Fibroblast of upper back skin (primary cell): ENCODE data around the gene ASB2.

Experiments
- DNase-seq: peaks from one replicate; pipeline ENCODE4 v3.0.0-alpha.2; 2013

The ASB2 gene, protein sequence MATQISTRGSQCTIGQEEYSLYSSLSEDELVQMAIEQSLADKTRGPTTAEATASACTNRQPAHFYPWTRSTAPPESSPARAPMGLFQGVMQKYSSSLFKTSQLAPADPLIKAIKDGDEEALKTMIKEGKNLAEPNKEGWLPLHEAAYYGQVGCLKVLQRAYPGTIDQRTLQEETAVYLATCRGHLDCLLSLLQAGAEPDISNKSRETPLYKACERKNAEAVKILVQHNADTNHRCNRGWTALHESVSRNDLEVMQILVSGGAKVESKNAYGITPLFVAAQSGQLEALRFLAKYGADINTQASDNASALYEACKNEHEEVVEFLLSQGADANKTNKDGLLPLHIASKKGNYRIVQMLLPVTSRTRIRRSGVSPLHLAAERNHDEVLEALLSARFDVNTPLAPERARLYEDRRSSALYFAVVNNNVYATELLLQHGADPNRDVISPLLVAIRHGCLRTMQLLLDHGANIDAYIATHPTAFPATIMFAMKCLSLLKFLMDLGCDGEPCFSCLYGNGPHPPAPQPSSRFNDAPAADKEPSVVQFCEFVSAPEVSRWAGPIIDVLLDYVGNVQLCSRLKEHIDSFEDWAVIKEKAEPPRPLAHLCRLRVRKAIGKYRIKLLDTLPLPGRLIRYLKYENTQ

DNA sequence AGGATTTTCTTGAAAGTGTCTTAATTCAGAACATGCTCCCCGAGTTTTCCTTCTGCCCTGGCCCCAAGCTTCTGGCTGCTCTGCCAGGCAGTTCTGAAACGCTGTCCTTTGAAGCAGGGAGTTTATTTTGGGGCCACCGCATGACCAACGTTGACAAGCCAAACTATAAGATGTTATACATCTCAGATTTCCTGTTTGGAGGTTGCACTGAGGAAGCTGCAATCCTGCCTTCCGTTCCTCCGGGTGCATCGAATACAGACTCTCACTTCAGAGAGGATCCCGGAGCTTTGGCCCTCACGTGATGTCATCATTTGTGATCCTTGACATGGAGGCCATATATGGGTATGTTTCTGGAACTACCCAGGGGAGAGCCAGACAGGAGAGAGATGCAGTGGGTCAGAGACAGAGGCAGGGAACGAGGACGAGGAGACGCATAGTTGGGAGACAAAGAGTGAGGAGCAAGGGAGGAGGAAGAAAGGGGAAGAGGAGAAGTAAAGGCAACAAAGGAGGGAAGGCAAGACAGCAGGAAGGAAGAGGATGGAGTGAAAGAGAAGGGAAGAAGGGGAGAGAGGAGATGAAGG, at the start of gene ASB2:
Gene ASB2, minus strand, starts transcription at position 94 of the 581 bp plus-strand sequence. CDS start 12,031 bp downstream, outside the sequence.
- no peak for DNase-seq

DNA sequence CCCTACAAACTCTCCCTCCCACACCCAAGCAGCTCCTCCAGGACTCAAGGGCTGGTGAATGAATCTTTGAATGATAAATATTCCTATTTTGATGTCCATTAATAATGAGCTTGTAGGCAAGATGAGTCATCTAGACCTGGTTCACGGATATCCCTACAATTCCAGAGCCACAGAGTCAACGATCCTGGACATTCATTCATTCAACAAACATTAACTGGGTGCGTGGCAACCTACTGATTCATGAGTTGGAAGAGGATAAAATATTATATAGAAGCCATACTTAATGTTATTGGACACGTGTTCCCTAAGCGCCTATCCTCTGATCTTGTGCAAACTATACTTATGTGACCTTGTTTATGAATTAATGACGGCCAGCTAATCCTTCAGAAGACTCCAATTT, 49.4 kb upstream of the ASB2 start:
- DNase-seq, result no peak

DNA sequence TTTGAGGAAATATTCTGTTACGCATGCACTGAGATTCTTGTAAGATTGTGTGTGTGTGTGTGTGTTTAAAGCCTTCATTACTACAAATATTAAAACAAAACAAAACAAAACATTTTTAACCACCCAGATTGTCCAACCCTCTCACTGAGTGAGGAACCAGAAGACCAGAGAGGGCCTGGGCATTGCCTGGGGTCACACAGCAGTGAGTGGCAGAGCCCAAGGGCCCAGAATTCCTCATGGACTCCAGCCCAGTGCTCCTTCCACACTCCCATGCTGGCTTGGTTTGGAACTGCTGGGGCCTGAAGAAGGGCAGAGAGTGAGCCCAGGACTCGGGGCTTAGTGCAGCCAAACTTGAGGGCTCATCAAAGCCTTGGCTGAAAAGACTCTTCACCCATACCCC, 48.2 kb upstream of the ASB2 start:
- no peak for DNase-seq

DNA sequence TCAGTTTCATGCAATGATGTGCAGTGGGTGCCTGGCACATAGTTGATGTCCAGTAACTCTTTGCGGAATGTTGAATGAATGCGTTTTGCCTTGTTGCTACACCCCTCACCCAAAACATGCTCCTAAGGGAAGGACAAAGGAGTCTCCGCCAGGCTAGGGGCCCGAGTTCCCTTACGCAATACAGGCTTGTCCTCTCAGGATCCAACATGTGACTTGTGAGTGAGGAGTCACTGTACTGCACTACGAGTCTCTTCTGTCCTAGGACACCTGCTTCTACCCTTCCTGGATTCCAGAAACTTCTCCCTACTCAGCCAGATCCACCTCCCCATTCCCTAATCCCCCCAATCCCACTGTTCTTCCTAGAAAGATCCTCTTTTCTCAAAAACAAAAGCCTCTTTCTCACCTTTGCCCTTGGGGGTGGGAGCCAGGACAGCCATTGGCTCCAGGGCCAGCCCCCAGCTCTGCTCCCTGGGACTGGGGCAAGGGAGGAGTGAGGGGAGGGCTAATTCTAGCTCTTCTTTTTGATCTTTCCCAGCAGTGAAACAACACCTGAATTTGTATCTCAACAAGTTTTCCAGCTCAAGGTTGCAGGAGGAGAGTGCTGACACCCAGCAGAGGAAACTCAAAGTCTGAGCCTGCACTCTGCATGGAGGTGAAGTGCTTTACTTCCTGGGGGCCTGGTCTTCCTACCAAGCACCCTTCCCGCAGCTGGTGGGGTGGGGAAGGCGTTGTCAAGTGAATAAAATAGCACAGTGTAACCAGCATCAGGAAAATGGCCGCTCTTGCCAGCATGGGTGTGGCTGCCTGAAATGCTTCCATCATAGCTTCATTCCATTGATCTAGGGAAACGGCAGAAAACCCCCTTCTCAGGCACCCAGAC, 46.4 kb upstream of the ASB2 start:
- no peak for DNase-seq

DNA sequence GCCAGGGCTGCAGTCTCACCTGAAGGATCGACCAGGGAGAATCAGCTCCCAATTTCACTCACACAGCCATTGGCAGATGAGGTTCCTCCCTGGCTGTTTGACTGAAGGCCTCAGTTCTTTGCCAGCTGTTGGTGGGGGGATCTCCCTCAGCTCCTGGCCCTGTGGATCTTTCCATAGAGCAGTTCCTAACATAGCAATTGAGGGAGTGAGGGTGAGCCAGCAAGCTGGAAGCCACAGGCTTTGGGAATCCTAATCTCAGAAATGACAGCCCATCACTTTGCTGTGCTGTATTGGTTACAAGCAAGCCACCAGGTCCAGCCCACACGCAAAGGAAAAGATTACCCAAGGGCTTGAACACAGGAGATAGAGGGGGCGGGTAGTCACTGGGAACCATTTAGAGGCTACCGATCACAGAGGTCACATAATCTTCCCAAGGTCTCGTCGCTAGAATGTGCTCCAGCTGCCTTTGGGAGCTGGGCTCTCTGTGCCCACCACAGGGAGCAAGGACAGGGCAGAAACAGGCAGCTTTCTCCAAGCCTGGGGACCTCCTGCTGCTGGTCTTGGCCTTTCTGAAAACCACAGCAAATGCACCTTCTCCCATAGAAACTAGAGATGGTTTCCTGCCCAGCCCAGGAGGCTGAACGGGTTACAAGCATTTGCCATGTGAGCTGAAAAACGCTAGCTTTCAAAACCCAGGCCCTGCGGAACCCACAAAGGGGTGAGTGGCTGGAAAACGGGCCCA, 45.2 kb upstream of the ASB2 start:
- DNase-seq, result no peak

DNA sequence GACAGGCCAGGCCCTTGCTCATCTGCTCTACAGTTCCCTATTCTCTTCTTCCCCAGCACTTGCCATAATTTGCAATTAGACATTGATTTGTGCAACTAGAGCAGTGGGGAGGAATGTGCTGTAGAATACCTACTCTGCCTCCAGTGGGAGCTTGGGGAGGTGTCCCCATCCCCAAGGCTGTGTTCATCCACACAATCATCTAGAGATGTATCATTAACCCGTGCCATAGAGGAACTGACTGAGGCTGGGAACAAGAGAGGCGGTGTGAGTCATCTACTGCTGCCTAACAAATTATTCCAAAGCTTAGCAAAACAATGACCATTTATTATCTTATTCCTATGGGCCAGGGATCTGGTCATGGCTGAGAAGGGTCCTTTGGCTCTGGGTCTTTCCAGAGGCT, 44.6 kb upstream of the ASB2 start:
- no peak for DNase-seq

DNA sequence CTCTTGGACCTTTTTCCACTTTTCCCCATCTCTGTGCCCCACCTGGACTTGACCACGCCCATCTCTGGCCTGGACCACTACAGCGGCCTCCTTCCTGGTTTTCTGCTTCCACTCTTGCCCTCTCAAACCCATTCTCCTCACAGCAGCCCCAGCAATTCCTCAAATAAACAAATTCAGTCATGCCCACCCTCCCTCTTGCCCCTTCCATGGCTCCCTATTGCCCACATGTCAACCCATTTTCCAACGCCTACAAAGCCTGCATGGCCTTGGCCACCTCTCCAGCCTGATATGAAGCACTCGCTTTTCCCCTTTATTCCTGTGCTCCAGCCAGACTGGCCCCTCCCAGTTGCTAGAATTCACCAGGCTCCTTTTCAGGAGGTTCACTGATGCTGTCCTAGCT, 43.9 kb upstream of the ASB2 start:
- no peak for DNase-seq

DNA sequence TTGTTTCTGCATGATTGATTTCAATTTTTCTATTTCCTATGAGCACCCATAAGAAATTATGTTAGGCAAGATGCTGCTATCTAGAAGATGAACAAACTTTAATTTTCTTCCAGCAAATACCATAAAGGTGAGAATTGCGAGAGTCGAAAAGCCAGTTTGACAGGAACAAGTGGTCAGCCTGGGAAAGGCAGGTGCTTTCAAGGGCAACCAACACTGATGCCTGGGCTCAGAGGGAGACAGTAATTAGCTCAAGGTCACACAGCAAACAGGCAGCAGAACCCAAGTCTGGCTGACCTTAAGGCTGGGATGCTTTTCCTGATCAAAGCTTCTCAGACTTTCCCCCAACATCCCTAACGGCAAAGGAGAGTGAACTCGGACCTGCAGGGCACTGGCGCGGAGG, 43.0 kb upstream of the ASB2 start:
- DNase-seq, result no peak

DNA sequence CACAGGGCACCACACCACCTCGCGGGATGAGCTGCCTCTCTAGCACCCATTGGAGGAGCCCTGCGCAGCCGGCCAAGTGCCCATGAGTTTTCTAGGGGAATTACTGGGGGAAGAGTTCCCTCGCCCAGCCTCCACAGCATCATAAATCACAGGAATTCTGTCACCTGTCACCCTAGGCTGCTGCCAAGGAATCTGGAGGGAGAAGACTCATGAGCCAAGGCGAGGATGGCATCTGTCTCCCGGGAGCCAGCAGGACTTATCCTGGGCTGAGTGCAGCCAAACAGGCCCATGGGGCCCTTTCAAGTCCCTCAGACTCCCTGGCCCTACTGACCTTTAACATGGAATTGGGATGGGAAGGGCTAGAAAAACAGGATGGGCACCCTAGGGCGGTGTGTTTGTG, 41.9 kb upstream of the ASB2 start:
- DNase-seq, result no peak

DNA sequence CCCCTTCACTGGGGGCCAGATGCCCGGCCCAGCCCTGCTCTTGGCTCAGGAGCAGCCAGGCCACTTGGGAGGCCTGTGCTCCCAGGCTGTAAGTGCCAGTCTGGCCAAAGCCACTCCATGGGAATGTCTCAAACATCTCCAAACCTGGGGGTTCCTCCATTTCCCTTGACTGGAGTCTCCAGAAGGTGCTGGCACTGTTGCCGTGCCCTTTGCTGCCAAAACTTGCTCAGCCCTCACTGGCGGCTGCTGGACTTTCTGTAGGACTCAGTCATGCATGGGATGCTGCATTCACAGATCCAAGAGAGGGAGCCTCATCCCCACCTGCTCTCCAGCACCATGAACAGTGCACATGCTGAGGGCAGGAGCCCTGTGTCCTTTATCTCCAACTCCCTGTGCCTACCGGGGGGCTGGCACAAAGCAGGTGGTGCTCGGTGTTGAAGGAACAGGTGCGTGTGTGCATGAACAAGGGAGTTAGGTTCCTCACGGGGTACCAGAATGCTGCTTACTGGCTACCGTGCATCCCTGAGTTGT, 40.1 kb upstream of the ASB2 start:
- no peak for DNase-seq

DNA sequence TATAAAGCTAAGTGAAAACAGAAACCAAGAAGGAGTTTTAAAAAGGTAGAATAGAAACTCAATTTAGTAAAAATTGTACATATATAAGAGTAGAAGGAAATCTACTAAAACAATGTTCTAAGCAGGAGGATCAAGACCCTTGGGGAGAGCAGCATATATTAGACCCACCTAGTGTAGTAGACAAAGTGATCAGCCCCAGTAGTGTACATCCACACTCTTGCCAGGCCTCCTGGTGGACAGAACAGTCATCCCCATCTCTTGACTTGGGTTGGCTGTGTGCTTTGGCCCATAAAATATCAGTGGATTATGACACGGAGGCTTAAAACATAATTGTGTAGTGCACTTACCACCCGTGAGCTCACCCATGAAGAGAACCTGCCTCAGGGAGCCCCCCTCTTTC, 38.9 kb upstream of the ASB2 start:
- no peak for DNase-seq

DNA sequence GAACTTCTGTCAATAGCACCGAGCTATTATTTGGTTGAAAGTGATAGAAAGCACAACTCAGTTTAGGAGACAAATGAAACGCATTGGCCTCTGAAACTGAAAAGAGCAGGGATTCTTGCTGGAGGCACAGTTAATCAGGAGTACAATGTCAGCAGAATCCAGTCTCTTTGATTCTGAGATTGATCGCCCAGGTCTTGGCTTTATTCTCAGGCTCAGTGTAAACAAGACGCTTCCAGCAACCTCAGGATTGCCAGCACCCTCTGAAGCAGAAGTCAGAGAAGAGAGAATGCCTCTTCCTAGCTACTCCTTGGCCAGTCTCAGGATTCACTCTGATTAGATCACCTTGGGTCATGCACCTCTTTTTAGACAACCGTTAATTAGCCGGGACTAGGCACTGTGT, 38.0 kb upstream of the ASB2 start:
- no peak for DNase-seq

DNA sequence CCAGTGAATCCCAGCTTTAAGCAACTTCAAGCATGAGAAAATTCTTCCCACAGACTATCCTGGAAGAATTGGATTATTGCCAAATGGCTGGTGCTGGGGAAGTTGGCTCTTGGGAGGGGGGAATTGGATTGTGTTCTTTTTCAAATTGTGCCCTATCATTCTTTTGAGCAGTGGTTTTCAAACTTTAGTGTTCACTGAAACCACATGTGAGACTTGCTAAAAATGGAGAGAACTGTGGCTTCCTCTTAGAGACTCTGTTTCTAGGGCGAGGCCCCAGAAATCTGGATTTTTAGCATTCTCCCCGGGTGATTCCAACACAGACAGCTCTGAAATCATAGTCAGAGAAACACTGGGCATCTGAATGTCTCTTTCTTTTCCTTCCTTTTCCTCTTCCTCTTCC, 35.4 kb upstream of the ASB2 start:
- DNase-seq, result peak; percentile 35

DNA sequence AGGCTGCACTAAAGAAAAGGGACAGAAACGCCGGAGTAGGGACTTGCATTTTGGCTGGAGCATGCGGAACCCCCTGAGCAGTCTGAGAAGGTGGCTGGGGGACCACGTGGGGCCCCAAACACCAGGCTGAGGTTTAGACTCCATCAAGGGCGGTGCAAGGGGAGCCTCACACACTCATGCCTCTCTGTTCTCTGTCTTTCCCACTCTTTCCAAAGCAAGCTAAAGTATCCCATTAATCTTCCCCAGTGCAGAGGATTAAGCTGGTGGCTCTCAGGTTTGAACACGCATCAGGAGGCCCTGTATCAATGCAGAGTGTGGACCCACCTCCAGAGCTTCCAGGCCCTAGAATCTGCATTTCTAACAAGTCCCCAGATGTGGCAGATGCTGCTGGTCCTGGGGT, 34.3 kb upstream of the ASB2 start:
- DNase-seq, result no peak

DNA sequence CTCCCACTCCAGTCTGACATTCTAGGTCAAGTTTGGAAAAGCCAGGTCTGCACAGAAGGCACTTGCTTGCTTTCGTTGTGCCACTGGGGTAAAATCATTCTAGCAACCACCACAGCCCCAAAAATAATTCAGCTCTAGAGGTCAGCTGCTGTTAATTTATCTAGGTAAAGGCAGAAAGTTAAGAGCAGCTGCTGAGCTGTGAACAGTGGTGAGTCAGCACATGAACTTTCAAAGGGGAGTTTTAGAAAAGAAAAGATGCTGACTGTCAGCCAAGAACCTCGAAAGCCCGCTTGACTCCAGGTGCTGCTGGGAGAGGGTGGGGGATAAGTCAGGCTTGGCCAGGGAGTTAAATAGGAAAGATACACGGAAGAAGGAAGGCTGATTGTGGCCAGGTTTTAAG, 33.4 kb upstream of the ASB2 start:
- DNase-seq, result peak; percentile 77

DNA sequence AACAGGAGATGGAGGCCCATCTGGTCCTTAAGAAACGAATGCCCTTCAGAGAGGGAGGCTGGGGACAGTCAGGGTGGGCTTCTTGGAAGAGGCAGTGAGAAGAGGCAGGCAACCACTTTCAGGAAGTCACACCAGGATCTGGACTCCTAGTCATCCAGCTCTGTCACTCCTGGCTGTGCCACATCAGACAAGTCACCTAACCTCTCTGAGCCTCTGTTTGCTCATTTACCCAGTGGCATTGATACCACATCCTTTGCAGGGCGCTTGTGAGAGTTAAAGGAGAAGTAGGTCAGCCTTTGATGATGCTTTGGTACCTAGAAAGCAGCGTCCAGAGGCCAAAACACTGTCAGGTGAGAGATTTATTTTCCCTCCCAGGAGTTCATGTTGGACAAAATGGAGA, 31.9 kb upstream of the ASB2 start:
- no peak for DNase-seq

DNA sequence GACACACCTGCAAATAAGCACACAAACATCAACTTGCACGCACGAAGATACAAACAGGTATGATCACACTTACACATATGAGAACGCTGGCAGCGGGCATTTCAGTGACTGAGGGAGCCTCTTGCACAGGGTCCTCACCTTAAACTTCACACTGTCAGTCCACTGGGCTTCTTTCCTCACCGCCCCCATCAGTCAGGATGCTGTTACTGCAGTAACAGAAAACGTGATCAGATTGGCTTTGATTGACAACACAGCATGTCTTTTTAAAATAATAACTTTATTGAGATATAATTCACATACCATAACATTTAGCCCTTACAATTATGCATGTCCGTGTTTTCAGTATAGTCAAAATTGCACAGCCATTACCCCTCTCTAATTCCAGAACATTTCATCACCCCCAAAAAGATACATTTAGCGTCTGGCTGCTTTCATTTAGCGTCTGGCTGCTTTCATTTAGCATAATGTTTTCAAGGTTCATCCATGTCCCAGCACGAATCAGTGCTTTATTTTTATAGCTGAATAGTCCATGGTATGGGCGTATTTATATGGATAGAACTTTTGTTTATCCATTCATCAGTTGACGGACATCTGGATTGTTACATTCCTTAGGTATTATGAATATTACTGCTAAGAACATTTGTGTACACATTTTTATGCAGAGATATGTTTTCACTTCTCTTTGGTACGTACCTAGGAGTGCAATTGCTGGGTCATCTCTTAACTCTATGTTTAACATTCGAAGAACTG, 29.1 kb upstream of the ASB2 start:
- DNase-seq, result no peak

DNA sequence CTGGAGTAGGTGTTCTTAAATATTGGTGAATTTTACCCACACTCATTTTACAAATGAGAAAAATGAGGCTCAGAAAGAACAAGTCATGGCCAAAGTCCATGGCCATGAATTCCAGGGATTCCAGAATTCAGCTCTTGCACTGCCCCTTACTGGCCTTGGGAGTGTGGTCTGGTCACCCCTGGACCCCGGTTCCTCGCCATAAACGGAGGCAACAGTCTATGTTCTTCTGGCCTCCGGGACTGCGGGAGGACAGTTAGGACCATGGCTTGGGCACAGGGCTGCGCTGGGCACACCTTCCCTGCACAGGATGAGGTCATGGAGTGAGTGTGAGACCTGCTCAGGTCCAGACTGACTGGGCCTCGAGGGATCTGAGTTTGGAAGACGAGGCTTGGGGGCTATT, 27.6 kb upstream of the ASB2 start:
- no peak for DNase-seq

DNA sequence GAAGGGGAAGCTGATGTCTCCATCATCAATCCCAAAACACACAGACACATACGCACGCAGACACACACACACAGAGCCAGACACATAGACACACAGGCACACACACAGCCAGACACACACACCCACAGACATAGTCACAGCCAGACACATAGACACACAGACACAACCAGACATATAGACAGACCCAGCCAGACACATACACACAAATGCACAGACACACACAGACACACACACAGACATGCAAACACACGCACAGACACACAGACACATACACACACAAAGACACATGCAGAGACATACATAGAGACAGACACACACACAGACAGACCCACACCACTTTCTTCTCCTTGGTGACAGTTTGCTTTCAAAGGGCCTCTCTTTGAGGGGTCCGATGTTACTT, 27.0 kb upstream of the ASB2 start:
- no peak for DNase-seq

DNA sequence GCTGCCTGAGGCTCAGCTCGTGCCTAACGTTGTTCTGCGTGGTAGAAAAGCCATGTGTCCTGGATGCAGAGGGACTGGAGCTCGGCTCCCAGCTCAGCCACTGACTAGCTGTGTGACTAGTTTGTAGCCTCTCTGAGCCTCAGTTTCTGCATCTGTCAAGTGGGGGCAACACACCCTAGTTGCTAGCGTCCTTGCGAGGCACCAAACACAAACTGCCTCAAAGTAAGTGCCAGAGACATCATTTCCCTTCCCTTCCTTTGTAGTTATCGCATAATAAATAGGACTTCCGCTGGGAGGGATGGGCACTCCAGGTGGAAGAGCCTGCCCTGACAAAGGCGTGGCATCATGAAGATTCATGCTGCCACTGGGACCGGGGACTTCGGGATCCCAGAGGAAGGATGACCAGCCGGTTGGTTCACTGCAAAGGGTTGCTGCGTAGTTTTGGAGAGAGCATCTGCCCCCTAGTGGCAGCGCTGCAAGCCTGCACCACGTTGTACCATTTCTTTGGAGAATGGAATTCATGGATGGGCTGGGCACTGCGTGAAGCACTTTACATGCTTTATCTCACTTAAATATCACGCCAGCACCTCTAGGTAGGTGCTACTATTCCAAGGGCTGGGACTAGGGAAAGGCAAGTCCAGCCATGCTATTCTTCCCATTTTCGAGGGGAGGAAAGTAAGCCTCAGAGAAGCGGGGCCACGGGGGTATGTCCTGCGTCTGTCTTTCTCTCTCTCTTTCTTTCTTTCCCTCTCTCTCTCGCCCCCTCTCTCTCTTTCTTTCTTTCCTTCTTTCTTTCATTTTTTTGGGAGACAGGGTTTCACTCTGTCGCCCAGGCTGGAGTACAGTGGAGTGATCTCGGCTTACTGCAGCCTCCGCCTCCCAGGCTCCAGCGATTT, 25.4 kb upstream of the ASB2 start:
- DNase-seq, result peak; percentile 62

DNA sequence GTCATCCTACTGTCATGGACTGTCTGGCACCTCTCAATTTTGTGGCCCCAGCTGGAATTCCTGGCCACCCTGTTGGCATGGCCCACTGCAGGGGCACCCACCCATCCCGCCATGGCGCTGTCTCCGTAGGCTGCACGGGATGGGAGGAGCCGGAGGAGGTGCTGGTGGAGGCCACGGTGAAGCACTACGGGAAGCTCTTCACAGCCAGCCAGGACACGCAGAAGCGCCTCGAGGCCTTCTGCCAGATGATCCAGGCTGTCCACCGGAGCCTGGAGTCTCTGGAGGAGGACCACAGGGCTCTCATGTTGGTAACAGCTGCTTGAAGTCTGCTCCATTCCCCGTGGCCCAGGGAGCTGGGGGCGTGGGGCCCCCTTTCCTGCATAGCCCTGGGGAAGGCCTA, 24.6 kb upstream of the ASB2 start:
- no peak for DNase-seq
